K562 (cell line): ENCODE results near the gene ARHGAP25. TPM values are rescaled to one million over a fixed set of nuclear protein-coding genes. Genes with fewer than 3 reads are reported as not detected.

Experiments
- ATF1 ChIP-seq, 2 experiments: fragments of 450-650 bp in 1 of 2; IDR thresholded peaks; 2 replicates each; pipeline ENCODE4 v1.6.1; 2016; ENCODE audit warnings: missing compliant biosample characterization in 1 of 2, missing genetic modification characterization in 1 of 2
- CHD2 ChIP-seq: IDR thresholded peaks from 2 replicates; pipeline ENCODE4 v1.6.1; 2011; ENCODE audit warnings: low read depth, low read length
- CREBBP ChIP-seq: IDR thresholded peaks from one replicate; pipeline ENCODE4 v1.6.1; 2012; ENCODE audit warnings: low read depth, mild to moderate bottlenecking, control low read depth, inconsistent platforms, low read length
- GTF2E2 ChIP-seq: fragments of 200-800 bp; sonication (Bioruptor generic); IDR thresholded peaks from 2 replicates; pipeline ENCODE4 v1.6.1; 2016; ENCODE audit warnings: missing genetic modification characterization, missing compliant biosample characterization
- HDAC1 ChIP-seq, 2 experiments: fragments of 450-650 bp; IDR thresholded peaks; 2 replicates each; pipeline ENCODE4 v1.6.1; 2016 to 2017; ENCODE audit warnings: inconsistent platforms in 1 of 2, mild to moderate bottlenecking in 1 of 2, moderate library complexity in 1 of 2
- HMG20B ChIP-seq: fragments of 250-450 bp; sonication (Bioruptor Pico); IDR thresholded peaks from 2 replicates; pipeline ENCODE4 v1.5.0; 2021; ENCODE audit warnings: mild to moderate bottlenecking
- HNRNPLL ChIP-seq: fragments of 200-400 bp; formaldehyde crosslinking; IDR thresholded peaks from 2 replicates; pipeline ENCODE4 v1.6.1; 2017; ENCODE audit warnings: low read length, low read depth, mild to moderate bottlenecking; ENCODE audit not compliant: poor library complexity, severe bottlenecking
- MAFK ChIP-seq: IDR thresholded peaks from 2 replicates; pipeline ENCODE4 v1.6.1; 2011; ENCODE audit warnings: low read length, improper control_type of control experiment
- MEF2D ChIP-seq: conservative IDR thresholded peaks from 2 replicates; pipeline ENCODE4 v1.6.1; 2016; ENCODE audit warnings: low read depth, missing genetic modification characterization, missing compliant biosample characterization
- MGA ChIP-seq: fragments of 450-650 bp; IDR thresholded peaks from 2 replicates; pipeline ENCODE4 v1.6.1; 2016; ENCODE audit warnings: mild to moderate bottlenecking, moderate library complexity
- MLX ChIP-seq, 2 experiments: fragments of 450-650 bp in 1 of 2; sonication (generic) in 1 of 2; formaldehyde crosslinking; conservative IDR thresholded peaks; 2 replicates each; pipeline versions ENCODE4 v1.4.0 to v1.8.1; 2020 to 2022; ENCODE audit warnings: mild to moderate bottlenecking in 1 of 2, missing genetic modification reagents in 1 of 2
- MYBL2 ChIP-seq, 2 experiments: fragments of 450-650 bp in 1 of 2; sonication (generic) in 1 of 2; formaldehyde crosslinking in 1 of 2; IDR thresholded peaks; 2 replicates each; pipeline versions ENCODE4 v1.6.1 to v1.8.1; 2017 to 2022; ENCODE audit warnings: borderline replicate concordance in 1 of 2, inconsistent platforms in 1 of 2, low read depth in 1 of 2, mild to moderate bottlenecking in 1 of 2, missing genetic modification reagents in 1 of 2, moderate library complexity in 1 of 2
- PHF8 ChIP-seq: fragments of 200-600 bp; sonication (generic); IDR thresholded peaks from 2 replicates; pipeline ENCODE4 v1.6.1; 2012; ENCODE audit warnings: mixed run types, mild to moderate bottlenecking, inconsistent platforms, low read length, moderate library complexity, borderline replicate concordance
- SIRT6 ChIP-seq: IDR thresholded peaks from one replicate; pipeline ENCODE4 v1.6.1; 2012; ENCODE audit warnings: low read depth, mild to moderate bottlenecking, control low read depth, inconsistent platforms, low read length, moderate library complexity
- TCF7 ChIP-seq: sonication (generic); IDR thresholded peaks from 2 replicates; pipeline ENCODE4 v1.6.1; 2016; ENCODE audit warnings: antibody characterized with exemption, borderline replicate concordance
- WHSC1 ChIP-seq: IDR thresholded peaks from one replicate; pipeline ENCODE4 v1.6.1; 2012; ENCODE audit warnings: low read length, control low read depth, inconsistent platforms
- polyA plus RNA-seq, 8 experiments: library from polyadenylated mRNA; depleted of rRNA in 4 of 8; stranded (reverse) in 5 of 8; unstranded in 3 of 8; fragments of >200 nt; fragmentation: Nextera tagmentation in 2 of 8; fragmentation: Illumina TruSeq in 1 of 8; extraction: Ambion mirVana in 2 of 8; extraction: Trizol in 1 of 8; gene quantifications; 2 replicates each; pipeline versions ENCODE4 v1.2.1 to v1.2.3, GENCODE V29; 2011 to 2014; ENCODE audit warnings: inconsistent platforms in 1 of 8, missing spikeins in 1 of 8
- total RNA-seq, 7 experiments: library from RNA; depleted of rRNA in 6 of 7; stranded (reverse); fragments of >200 nt in 6 of 7; fragmentation: Illumina TruSeq in 2 of 7; extraction: Trizol in 2 of 7; gene quantifications; 2 replicates each; pipeline versions ENCODE4 v1.2.1 to v1.2.3, GENCODE V29; 2011 to 2021; ENCODE audit warnings: low replicate concordance in 1 of 7

Gene ARHGAP25
- total and polyA plus RNA-seq, 9 of the 15 experiments (the other 6 are each of a cell fraction or from before 2014, with no cell fraction given): 4.9 to 14.8 (median 10.7) TPM

- no peak for TF ChIP-seq SIRT6
- peak; percentile 68; the same call in 1 of the 2 replicates for TF ChIP-seq MEF2D
- no peak for TF ChIP-seq WHSC1
- no peak for TF ChIP-seq TCF7
- no peak for TF ChIP-seq HNRNPLL
- TF ChIP-seq GTF2E2: peak; percentile 38; the same call in 1 of the 2 replicates
- TF ChIP-seq MAFK: no peak
- no peak for TF ChIP-seq ATF1 (CRISPR knock-in tag; IDR thresholded peaks at IDR 0.05)
- peak; percentile 49; the same call in 1 of the 2 replicates for TF ChIP-seq ATF1 (tag; IDR thresholded peaks at IDR 0.05)
- no peak for TF ChIP-seq CREBBP
- no peak for TF ChIP-seq MLX (CRISPR knock-in tag; conservative IDR thresholded peaks at IDR 0.05)
- TF ChIP-seq MYBL2 (IDR thresholded peaks at IDR 0.05; ENCODE audit: low read depth): no peak
- no peak for TF ChIP-seq MYBL2 (CRISPR knock-in tag; IDR thresholded peaks at IDR 0.05; ENCODE audit: borderline replicate concordance)
- no peak for TF ChIP-seq CHD2
- TF ChIP-seq HDAC1 (IDR thresholded peaks at IDR 0.05): no peak
- no peak for TF ChIP-seq PHF8
- no peak for TF ChIP-seq HMG20B (CRISPR knock-in tag)
- TF ChIP-seq MGA: peak; percentile 83
Observed at GRCh38 chr2:68832233-68832869, 97.7 kb downstream of the ARHGAP25 start (continued).
